ENCODE results near the gene CLEC16A. TPM values are rescaled to one million over a fixed set of nuclear protein-coding genes. Genes with fewer than 3 reads are reported as not detected.

CLEC16A gene
- total and polyA plus RNA-seq, 9 of the 15 experiments (the other 6 are each of a cell fraction or from before 2014, with no cell fraction given), result 1.00 to 22.3 (median 10.0) TPM

- TF ChIP-seq CUX1 (CRISPR knock-in tag; IDR thresholded peaks at IDR 0.05) (no peak), SMAD1 (IDR thresholded peaks at IDR 0.05; ENCODE audit: low read depth, low read length, partially characterized antibody) (no peak), ZNF232 (CRISPR knock-in tag; IDR thresholded peaks at IDR 0.05) (no peak), NFIC (IDR thresholded peaks at IDR 0.05) (no peak)
- TF ChIP-seq, protein P1, sequence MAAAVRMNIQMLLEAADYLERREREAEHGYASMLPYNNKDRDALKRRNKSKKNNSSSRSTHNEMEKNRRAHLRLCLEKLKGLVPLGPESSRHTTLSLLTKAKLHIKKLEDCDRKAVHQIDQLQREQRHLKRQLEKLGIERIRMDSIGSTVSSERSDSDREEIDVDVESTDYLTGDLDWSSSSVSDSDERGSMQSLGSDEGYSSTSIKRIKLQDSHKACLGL (CRISPR knock-in tag; IDR thresholded peaks at IDR 0.05; ENCODE audit: borderline replicate concordance, poor library complexity, severe bottlenecking), result no peak
These were observed 103.8 kb downstream of the CLEC16A start (continued) for GRCh38 chr16:11047939-11048800.

All from K562 (cell line).